Measurements from ENCODE around the gene LPCAT2.

LPCAT2 gene

GRCh38 chr16:55503726-55504550, 4.9 kb upstream of the LPCAT2 start:
- DNase-seq, result no peak

- no peak for DNase-seq
These were observed 3.4 kb upstream of the LPCAT2 start for GRCh38 chr16:55505333-55506015.

- no peak for DNase-seq
These were observed 2.8 kb upstream of the LPCAT2 start for GRCh38 chr16:55506083-55506482.

- DNase-seq, result no peak
These were observed 2.2 kb upstream of the LPCAT2 start for GRCh38 chr16:55506708-55507107.

- DNase-seq, result no peak
These were observed 476 bp upstream of the LPCAT2 start for GRCh38 chr16:55508271-55508921.

GRCh38 chr16:55510185-55510805, 1.4 kb downstream of the LPCAT2 start:
- peak in 1 of 2 donors; percentile 70 for DNase-seq

GRCh38 chr16:55512941-55513340, 4.1 kb downstream of the LPCAT2 start:
- no peak for DNase-seq

- DNase-seq, result no peak
These were observed 4.7 kb downstream of the LPCAT2 start for GRCh38 chr16:55513616-55514015.

GRCh38 chr16:55515111-55515510, 6.2 kb downstream of the LPCAT2 start:
- DNase-seq, result no peak

- no peak for DNase-seq
These were observed 12.9 kb downstream of the LPCAT2 start for GRCh38 chr16:55521792-55522191.

GRCh38 chr16:55526441-55526840, 17.6 kb downstream of the LPCAT2 start:
- no peak for DNase-seq

- DNase-seq, result no peak
These were observed 19.0 kb downstream of the LPCAT2 start for GRCh38 chr16:55527885-55528284.

GRCh38 chr16:55529018-55529417, 20.1 kb downstream of the LPCAT2 start:
- DNase-seq, result no peak

- no peak for DNase-seq
These were observed 21.5 kb downstream of the LPCAT2 start for GRCh38 chr16:55530316-55530856.

- no peak for DNase-seq
These were observed 23.4 kb downstream of the LPCAT2 start for GRCh38 chr16:55532227-55532626.

GRCh38 chr16:55534756-55535155, 25.9 kb downstream of the LPCAT2 start:
- DNase-seq, result no peak

GRCh38 chr16:55539049-55539448, 30.2 kb downstream of the LPCAT2 start:
- peak in 1 of 2 donors; percentile 21 for DNase-seq

GRCh38 chr16:55539488-55539887, 30.6 kb downstream of the LPCAT2 start:
- DNase-seq, result no peak

GRCh38 chr16:55540221-55540620, 31.3 kb downstream of the LPCAT2 start:
- DNase-seq, result no peak

GRCh38 chr16:55542459-55543082, 33.7 kb downstream of the LPCAT2 start:
- DNase-seq, result no peak

GRCh38 chr16:55543472-55543871, 34.6 kb downstream of the LPCAT2 start:
- no peak for DNase-seq

GRCh38 chr16:55552621-55553020, 43.7 kb downstream of the LPCAT2 start:
- no peak for DNase-seq

- DNase-seq, result no peak
These were observed 46.6 kb downstream of the LPCAT2 start for GRCh38 chr16:55555436-55555835.

Measured in bone marrow (tissue), 2 donors.